CD4-positive, alpha-beta T cell treated with Interleukin-17A for 1 hour (primary cell): ENCODE data around the gene DPY19L3.
A peak's percentile ranks its signal among the peaks of the same experiment; 100 is the strongest.
"Not testable (repeated sequence)": the region's sequence is repeated elsewhere in the genome, so short reads cannot be mapped to it uniquely, and the experiment has no call there.

Source experiments
- DNase-seq: peaks from one replicate; pipeline ENCODE4 v3.0.0-alpha.2; 2020

The DPY19L3 gene, protein sequence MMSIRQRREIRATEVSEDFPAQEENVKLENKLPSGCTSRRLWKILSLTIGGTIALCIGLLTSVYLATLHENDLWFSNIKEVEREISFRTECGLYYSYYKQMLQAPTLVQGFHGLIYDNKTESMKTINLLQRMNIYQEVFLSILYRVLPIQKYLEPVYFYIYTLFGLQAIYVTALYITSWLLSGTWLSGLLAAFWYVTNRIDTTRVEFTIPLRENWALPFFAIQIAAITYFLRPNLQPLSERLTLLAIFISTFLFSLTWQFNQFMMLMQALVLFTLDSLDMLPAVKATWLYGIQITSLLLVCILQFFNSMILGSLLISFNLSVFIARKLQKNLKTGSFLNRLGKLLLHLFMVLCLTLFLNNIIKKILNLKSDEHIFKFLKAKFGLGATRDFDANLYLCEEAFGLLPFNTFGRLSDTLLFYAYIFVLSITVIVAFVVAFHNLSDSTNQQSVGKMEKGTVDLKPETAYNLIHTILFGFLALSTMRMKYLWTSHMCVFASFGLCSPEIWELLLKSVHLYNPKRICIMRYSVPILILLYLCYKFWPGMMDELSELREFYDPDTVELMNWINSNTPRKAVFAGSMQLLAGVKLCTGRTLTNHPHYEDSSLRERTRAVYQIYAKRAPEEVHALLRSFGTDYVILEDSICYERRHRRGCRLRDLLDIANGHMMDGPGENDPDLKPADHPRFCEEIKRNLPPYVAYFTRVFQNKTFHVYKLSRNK

DNA sequence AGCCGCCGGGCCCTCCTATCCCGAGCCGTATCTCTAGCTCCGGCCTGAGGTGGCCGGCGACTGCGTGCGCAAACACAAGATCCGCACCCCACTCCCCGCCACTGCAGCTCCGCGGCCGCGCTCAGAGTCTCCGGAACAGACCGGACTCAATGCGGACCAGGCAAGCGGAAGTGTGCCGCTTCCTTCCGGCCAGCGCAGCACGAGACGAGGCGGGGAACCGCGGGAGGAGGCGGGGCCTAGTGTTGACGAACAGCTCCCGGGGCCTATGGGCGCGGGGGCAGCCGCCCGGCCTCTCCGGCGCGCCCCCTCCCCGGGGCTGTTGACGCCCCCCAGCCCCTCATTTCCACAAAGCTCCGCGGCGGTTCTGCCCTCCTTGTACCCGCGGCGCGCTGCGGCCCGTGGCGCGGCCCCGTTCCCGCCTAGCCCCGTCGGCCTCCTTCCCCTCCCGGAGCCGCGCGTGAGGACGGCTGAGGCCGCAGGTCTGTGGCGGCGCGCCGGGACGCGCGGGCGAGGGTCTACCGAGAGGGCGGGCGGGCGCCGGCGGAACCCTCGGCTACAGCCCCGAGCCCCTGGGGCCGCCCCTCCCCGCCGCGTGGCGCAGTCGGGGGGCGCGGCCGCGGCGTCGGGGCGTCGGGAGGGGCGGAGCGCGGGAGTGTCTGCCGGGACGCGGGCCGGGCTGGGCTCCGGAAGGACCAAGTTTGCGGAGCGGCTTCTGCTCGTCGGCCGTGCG lies at the start of gene DPY19L3:
Gene DPY19L3 (plus strand): TSS at position 340 of the 730 bp plus-strand sequence. CDS start 2,484 bp downstream, outside the sequence.
- DNase-seq, result peak; percentile 92

DNA sequence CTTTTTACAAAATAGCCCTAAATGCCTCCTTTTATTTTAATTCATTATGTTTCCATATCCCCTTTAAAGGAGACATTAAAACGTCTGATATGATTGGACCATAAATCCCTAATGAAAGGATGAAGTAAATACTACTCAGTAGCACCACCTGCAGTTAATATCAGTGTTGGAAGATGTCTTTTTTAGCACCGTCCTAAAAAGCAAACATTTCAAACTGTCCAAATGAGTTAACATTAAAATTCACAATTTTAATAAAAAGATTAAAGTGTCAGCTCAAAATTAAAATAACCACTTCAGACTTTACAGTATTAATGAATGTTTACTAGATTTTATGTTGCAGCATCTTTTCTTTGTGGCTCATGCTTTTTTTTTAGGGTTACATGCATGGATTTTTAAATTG lies 47.9 kb upstream of the DPY19L3 start:
- no peak for DNase-seq

DNA sequence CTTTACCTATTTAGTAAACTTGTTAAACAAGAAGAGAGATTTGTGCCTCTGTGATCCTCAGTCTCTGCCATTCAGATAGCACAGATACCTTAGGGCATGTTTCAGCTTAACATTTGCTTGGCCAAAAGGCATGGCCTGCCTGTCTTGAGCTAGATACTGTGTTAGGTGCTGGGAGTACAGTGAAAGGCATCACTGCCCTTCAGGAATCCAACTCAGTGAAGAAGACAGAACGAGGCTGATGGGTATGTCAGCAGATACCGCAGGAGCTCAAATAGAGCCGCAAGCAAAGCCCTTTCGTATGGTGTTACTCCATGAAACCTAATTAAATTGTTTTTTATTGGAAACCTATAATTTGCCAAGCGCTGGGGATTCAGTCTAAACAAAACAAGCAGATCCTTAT lies 47.2 kb upstream of the DPY19L3 start:
- no peak for DNase-seq

DNA sequence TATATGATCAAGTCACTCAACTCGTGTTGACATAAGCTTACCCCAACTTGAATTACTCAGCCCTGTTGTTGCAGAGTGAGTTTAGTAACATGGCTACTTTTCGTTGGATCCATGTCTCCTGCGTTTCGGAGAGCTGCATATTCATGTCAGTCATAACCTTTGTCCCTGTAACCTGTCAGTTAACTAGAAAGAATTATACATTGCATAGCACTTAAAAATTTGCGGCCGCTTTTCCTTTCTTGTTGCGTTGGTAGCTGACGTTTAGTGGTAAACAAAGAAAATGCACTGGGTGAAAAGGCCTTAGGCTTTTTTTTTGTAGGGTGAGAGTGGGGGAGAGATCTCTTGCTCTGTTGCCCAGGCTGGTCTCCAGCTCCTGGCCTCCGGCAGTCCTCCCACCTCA lies 46.0 kb upstream of the DPY19L3 start:
- DNase-seq, result no peak

DNA sequence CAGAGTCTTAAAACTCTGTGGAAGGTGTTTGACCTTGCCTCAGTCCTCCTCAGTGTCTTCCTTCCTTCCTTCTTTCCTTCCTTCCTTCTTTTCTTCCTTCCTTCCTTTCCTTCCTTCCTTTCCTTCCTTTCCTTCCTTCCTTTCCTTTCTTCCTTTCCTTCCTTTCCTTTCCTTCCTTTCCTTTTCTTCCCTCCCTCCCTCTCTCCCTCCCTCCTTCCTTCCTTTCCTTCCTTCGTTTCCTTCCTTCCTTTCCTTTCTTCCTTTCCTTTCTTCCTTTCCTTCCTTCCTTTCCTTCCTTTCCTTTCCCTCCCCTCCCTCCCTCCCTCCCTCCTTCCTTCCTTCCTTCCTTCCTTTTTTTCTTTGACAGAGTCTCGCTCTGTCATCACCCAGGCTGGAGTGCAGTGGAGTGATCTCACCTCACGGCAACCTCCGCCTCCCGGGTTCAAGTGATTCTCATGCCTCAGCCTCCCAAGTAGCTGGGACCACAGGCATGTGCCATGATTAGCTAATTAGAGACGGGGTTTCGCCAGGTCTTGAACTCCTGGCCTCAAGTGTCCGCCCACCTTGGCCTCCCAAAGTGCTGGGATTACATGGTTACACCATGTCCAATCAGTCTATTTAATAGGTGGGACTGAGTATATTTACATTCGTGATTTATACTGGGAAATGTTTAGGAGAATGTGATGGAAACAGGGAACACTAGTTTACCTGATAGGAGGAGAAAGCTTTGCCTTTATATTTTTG lies 43.8 kb upstream of the DPY19L3 start:
- DNase-seq, result no peak

DNA sequence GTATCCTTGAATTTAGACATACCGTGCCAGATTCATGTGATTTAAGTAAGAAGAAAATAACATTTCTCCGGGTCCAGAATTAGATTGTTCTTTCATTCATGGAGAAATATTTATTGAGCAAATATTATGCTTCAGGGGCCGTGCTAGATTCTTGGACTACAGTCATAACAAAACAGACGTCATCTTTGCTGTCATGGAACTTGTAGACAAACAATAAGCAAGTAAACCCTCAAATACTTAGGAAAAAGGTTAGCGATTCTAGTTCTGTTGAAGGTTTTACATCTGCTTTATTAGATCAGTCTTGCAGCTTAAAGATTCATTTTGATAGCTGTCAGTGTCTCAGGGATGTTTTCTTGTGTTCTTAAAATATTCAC lies 43.3 kb upstream of the DPY19L3 start:
- no peak for DNase-seq

DNA sequence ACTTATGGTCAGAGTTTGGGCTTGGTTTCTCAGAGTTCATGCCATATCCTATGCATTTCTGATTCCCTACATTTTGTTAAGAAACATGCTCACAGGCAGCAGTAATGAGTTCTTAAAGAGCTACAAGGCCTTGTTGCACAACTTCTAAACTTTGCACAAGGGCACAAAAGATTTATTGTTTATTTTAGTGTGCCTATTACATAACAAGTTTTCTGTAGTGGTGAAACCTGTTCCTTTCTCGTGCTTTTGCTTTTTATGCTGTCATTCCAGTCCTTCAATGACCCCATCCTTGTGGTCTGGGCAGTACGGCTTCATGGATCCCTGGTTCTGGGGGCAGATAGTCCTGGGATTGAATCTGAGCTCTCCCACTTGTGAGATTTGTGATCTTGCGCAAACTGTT lies 42.4 kb upstream of the DPY19L3 start:
- no peak for DNase-seq

DNA sequence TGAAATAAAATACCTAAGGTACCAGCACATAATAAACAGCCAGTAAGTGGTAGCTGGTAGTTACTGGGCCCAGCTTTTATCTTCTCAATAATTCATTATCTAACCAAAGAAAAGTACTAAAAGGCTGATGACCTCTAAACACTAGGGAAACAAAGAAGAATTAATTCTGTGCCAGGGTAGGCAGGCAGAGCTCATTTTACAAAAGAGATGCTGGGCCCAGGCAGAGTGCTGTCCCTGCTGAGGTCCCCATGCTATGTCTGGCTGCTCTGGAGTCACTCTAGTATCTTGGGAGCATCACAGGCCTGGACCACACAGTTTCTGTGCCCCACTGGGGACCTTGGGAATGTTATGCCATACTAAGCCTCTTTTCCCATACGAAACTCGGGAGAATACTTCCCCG lies 41.9 kb upstream of the DPY19L3 start:
- DNase-seq, result no peak

DNA sequence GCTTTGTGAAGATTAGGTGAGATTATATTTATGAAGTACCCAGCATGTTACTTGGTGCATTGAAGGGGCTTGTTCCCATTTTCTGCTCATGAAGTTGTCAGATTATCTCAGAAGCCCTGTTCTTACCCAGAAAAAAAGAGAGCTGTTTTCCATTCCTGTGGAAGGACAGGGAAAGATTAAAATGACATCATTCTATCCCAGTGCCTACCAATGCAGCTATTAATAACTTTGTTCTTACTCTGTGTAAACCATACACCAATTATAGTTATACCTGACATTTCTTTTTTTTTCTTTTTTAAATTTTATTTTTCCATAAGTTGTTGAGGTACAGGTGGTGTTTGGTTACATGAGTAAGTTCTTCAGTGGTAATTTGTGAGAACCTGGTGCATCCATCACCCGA lies 41.5 kb upstream of the DPY19L3 start:
- no peak for DNase-seq

DNA sequence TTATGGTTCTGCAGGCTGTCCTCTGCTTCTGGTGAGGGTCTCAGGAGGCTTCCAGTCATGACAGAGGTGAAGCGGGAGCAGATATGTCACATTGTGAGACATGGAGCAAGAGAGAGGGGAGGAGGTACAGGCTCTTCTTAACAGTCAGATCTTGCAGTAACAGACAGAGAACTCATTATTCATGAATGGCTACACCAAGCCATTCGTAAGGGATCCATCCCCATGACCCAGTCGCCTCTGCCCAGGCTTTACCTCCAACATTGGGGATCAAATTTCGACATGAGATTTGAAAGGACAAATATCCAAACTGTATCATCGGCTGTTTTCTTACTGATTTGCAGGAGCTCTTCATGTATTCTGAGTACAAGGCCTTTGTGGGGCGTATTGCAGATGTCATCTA lies 38.5 kb upstream of the DPY19L3 start:
- no peak for DNase-seq

DNA sequence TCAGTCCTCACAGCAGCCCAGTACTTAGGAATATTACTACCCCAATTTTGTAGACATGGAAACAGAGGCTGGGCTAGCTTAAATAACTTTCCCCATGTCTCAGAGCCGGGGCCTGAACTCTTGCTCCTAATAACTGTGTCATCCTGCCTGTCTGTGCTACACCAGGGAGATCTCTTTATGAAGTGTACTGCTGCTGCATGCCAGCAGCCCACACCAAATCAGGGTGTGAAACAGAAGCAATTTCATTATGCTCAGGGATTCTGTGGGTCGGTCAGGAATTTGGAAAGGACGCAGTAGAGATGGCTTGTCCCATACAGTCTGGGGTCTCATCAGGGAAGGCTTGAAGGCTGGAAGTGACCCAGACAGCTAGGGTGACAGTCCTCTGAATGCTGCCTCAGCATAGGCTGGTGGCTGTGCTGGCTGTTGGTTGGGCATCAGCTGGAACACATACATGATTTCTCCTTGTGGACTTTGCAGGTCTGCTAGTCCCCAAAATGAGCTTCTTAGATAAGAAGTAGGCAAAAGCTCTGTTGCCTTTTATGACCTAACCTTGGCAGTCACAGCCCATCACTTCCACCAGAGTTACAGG lies 37.5 kb upstream of the DPY19L3 start:
- no peak for DNase-seq

DNA sequence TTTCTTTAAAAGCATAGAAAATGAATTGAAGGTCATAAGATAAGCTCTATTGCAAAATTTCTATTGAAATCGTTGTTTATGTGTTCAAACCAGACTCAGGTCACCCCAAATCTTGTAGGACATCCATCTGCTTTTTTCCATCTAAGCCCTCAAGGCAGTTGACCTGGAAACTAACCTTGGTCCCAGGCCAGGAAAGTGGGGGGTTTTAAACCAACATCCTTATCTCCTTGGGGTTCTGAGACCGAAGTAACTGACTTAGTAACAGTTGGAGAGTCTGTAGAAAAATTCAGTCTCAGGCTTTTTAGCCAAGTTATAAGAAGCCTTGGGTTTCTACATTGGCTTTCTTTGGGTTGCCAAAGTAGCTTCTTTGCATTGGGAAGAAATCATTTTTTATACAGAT lies 36.8 kb upstream of the DPY19L3 start:
- no peak for DNase-seq

DNA sequence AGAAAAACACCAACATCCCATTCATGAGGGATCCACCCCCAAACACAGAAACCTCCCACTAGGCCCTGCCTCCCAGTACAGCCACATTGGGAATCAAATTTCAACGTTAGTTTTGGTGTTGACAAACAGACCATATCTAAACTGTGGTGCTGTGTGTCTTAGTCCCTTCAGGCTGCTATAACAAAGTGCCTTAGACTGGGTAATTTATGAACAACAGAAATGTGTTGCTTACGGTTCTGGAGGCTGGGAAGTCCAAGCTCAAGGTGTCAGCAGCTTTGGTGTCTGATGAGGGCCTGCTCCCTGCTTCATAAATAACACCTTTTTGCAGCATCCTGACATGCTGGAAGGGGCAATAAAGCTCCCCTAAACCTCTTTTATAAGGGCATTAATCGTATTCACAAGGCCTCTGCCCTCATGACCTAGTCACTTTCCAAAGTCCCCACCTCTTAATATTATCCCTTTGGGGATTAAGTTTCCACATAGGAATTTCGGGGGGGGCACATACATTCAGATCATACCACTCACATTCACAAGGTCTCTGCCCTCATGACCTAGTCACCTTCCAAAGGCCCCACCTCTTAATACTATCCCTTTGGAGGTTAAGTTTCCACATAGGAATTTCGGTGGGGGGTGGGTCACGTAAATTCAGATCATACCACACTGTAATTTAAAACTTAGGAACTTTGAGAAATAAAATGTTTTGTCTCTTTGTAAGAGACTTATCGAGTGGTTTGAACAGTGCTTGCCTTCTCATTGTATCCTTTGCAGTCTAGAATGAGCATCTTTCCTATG lies 32.6 kb upstream of the DPY19L3 start:
- no peak for DNase-seq

DNA sequence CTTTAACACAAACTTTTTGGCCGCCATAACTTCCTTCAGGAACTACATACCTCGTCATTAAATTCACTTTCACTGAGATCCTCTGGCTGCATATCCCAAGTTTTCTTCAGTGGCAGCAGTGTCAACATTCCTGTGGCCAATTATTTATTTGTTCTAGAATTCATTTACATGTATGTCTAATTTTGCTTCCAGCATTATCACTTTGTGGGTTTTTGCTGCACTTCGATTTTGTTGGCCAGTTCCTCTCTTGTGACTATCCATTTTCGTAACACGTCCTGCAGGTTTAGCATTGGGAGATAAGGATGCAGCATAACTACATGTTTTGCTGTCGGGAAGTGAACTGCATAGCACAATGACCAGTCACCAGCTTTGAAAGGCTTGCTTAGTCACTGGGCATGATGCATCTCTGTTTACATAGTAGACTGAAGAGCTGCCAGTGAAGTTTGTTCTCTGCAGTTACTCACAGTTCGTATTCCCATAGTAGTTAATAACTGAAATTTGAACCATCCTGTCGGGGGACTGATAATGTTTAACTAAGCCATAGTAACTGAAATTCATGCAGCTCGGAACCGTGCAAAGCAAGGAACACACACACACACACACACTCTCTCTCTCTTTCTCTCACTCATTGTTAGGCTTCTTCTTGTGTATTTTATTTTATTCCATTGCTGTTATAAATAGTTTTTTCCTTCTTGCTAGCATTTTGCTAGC lies 31.8 kb upstream of the DPY19L3 start:
- no peak for DNase-seq

DNA sequence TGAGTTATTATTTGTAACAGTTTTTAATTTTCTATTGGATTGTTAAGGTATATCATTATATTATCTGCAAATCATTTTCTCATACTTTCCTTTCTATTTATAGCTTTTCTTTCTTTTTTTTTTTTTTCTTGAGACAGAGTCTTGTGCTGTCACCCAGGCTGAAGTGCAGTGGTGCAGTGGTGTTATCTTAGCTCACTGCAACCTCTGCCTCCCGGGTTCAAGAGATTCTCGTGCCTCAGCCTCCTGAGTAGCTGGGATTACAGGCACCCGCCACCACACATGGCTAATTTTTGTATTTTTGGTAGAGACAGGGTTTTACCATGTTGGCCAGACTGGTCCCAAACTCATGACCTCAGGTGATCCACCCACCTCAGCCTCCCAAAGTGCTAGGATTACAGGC lies 31.2 kb upstream of the DPY19L3 start:
- not testable (repeated sequence) for DNase-seq

DNA sequence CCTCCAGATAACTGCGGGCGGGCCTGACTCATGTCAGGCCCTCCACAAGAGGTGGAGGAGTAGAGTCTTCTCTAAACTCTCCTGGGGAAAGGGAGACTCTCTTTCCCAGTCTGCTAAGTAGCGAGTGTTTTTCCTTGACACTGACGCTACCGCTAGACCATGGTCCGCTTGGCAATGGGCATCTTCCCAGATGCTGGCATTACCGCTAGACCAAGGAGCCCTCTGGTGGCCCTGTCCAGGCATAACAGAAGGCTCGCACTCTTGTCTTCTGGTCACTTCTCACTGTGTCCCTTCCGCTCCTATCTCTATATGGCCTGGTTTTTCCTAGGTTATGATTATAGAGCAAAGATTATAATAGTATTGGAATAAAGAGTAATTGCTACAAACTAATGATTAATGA lies 28.5 kb upstream of the DPY19L3 start:
- not testable (repeated sequence) for DNase-seq

DNA sequence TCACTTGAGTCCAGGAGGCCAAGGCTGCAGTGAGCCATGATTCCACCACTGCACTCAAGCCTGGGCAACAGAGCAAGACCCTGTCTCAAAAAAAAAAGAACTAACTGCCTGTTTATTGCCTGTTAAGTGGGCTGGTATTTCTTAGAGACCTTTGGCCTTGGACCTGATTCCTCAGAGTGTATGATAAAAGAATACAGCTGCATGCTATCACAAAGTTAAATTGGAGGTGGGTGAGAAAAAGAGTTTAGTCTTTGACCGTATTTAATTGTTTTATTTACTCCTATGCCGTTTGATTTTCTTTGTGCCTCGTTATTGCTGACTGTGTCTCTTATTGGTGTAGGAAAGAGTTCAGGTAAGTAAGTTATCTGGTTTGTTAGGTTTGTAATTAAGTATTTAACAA lies 25.3 kb upstream of the DPY19L3 start:
- no peak for DNase-seq

DNA sequence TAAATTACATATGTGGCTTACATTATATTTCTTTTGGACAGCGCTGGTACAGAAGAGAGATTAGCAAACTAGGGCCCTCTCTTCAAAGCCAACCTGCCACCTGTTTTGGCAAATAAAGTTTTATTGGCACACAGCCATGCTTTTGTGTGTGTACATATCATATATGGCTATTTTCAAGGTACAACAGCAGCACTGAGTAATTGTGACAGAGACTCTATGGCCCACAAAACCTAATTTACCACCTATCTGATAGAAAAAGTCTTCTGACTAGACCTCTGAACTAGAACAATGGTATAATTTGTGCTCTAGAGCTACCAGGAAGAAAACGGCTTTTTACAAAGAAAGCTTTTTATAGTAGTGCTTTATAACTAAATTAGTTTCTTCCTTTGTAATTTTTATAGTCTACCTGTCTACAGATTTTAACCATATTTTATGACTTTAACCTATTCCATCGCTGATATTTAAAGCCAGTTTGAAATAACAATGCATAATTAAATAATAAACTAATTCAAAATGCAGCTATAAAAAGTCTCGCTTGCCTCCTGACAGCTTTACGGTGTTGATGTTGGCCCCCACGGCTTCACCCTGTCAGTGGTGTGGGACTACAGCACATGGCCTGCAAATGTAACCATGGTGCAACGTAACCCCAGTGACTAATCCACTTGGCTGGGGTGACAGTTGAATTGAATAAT lies 17.7 kb upstream of the DPY19L3 start:
- no peak for DNase-seq

DNA sequence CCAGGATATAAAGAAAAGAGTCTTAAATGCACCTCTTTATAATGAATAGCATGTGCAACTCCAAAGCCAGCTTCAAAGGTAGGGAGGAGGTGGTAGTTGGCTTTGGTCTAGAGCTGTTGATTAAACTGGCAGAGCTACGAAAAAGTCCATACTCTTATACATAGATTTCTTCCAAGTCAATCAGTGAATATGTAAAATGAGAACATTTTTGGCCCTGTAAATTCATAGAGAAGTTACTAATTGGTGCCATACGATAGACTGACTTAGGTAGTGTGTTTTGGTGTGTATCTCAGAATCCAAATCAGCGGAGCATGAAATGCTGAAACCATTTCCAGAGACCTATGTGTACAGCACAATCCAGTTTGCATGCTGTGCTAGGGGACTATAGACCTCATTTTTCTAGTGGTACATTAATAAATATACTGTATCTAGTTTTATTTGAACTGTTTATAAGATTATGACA lies 17.1 kb upstream of the DPY19L3 start:
- no peak for DNase-seq

DNA sequence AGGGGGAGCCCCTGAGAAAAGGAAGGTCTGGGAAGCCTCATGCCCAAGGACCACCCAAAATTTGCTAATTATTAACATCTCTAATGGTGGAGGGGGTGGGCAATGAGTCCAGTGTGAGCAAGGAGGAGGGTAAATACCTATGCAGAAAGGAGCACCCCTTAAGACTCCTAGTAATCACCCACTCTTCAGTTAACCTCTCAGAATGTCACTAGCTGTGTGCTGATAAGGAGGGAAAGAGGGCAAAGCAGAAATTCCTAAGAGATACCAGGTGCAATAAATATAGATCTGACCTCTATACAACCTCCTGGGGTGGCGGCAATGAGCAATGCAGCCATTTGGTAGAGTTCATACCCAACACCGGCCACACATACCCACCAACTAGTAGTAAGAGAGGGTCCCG lies 12.7 kb upstream of the DPY19L3 start:
- DNase-seq, result no peak
